ENCODE measurements around the gene PUM1. TPM values are rescaled to one million over a fixed set of nuclear protein-coding genes. Genes with fewer than 3 reads are reported as not detected.

PUM1 gene
- total and polyA plus RNA-seq, 2 of the 8 experiments (the other 6 are each of a cell fraction or from before 2014, with no cell fraction given) = 122 to 177 TPM

GRCh38 chr1:30914587-30914922, 151.0 kb downstream of the PUM1 start:
- FAIRE-seq (no peak), DNase-seq (ENCODE audit: low read depth in 1 of 2, low spot score in 2 of 2) (no peak)
- H3K4me3 ChIP-seq (ENCODE audit: extremely low read depth in 1 of 4, insufficient read depth in 2 of 4, low read depth in 3 of 4, low read length in 4 of 4) = no peak overlapping the region
- H3K36me3 ChIP-seq (ENCODE audit: control insufficient read depth in 2 of 4, insufficient read depth in 4 of 4, low read length in 3 of 4) = no peaks in the 10 kb centered on the region
- H2BK5ac ChIP-seq (ENCODE audit: low read depth, low read length) = no peak overlapping the region
- H4K20me1 ChIP-seq (replicated peaks in 1 of 2; ENCODE audit: control insufficient read depth in 1 of 2, insufficient read depth in 2 of 2, low read length in 2 of 2) = no peaks in the 10 kb centered on the region
- H2AFZ ChIP-seq (ENCODE audit: low read length) = no peak overlapping the region
- ChIA-PET POLR2A (ENCODE audit: partially characterized antibody) (interaction anchor here (1.3 to 3.0 kb wide), 2 partner anchors 14 to 113 kb away, joined by 4 to 16 read pairs; no protein-coding TSS in a partner anchor), CTCF (ENCODE audit: partially characterized antibody) (interaction anchor here (1.2 to 27.2 kb wide), 8 partner anchors 9 to 195 kb away, joined by 5 to 1519 read pairs (median 7); partner anchors contain the start of gene MATN1)
- H3K79me2 ChIP-seq (ENCODE audit: control insufficient read depth in 1 of 2, insufficient read depth in 2 of 2, low read length in 2 of 2) = no peaks in the 10 kb centered on the region
- H3K18ac ChIP-seq (ENCODE audit: extremely low read depth, low read length) = no peak overlapping the region
- H3K23ac ChIP-seq (ENCODE audit: insufficient read length) = no peak overlapping the region
- H2AK5ac ChIP-seq (ENCODE audit: low read depth, low read length) = no peak overlapping the region
- H3K4me2 ChIP-seq (ENCODE audit: insufficient read depth in 1 of 2, low read depth in 2 of 2, low read length in 2 of 2) = no peak overlapping the region
- H3K79me1 ChIP-seq (ENCODE audit: low read depth, low read length) = no peaks in the 10 kb centered on the region
- no peak overlapping the region for H3K9ac ChIP-seq (replicated peaks in 1 of 4; ENCODE audit: extremely low read depth in 1 of 4, low read depth in 3 of 4, low read length in 3 of 4)
- H2BK12ac ChIP-seq (ENCODE audit: low read depth, low read length) = no peak overlapping the region
- no peak overlapping the region for H4K5ac ChIP-seq (ENCODE audit: insufficient read length, low read depth, low read length)
- no peak overlapping the region for H3K27ac ChIP-seq (ENCODE audit: low read depth, low read length)
- no peak overlapping the region for H3K4ac ChIP-seq (replicated peaks; ENCODE audit: insufficient read length, low read depth, low read length)
- H2BK120ac ChIP-seq (replicated peaks; ENCODE audit: low read depth, low read length) = no peak overlapping the region
- no peaks in the 10 kb centered on the region; a peak in 1 of 7 replicates for H3K27me3 ChIP-seq (replicated peaks in 1 of 4; ENCODE audit: control insufficient read depth in 3 of 4, extremely low read depth in 1 of 4, insufficient read depth in 3 of 4, low read length in 3 of 4)
- no peak overlapping the region for H3K56ac ChIP-seq (replicated peaks; ENCODE audit: insufficient read length, low read depth, low read length)
- H4K8ac ChIP-seq (ENCODE audit: extremely low read depth, insufficient read depth, low read length) = no peak overlapping the region
- 90% methylated on average over 3 of the region's 3 CpGs; no CpG with 5 or more reads in 1 of the 2 experiments for WGBS, 2 experiments (ENCODE audit: extremely low coverage in 1 of 2, insufficient coverage in 1 of 2, insufficient read length in 1 of 2, insufficient replicate concordance in 2 of 2, low coverage in 1 of 2, low lambda C conversion rate in 2 of 2, missing lambda C conversion rate in 1 of 2)
- H3K4me1 ChIP-seq (replicated peaks in 1 of 4; ENCODE audit: control insufficient read depth in 3 of 4, insufficient read depth in 4 of 4, low read length in 3 of 4) = peaks cover 0 to 8% (median 3%) of the 10 kb centered on the region in 4 experiments; a peak in 5 of 7 replicates
- no peak overlapping the region for H3K14ac ChIP-seq (ENCODE audit: insufficient read length)
- no peak for TF ChIP-seq NANOG (IDR thresholded peaks at IDR 0.05; ENCODE audit: insufficient read depth, low read depth, low read length, poor library complexity, severe bottlenecking)
- TF ChIP-seq RAD21 (IDR thresholded peaks at IDR 0.05 in 1 of 2, conservative IDR thresholded peaks at IDR 0.05 in 1 of 2; ENCODE audit: low read depth in 2 of 2, low read length in 2 of 2) = no peak
- no peak for TF ChIP-seq JUN (IDR thresholded peaks at IDR 0.05; ENCODE audit: low read depth, low read length)
- TF ChIP-seq SP2 (IDR thresholded peaks at IDR 0.05; ENCODE audit: low read length) = no peak
- no peak for TF ChIP-seq MAFK (IDR thresholded peaks at IDR 0.05; ENCODE audit: low read depth, low read length)
- no peak overlapping the region for H2BK15ac ChIP-seq (ENCODE audit: low read length)
- H4K91ac ChIP-seq (replicated peaks; ENCODE audit: insufficient read length, low read length) = no peak overlapping the region
- no peak overlapping the region for H2BK20ac ChIP-seq (ENCODE audit: low read length)
- H3K9me3 ChIP-seq (ENCODE audit: insufficient read depth in 2 of 2, low read depth in 1 of 2, low read length in 1 of 2) = no peaks in the 10 kb centered on the region
- H3K23me2 ChIP-seq (ENCODE audit: low read depth, low read length) = no peaks in the 10 kb centered on the region

Measured in H1 (cell line).